Measurements from ENCODE around the gene ZNF746. TPM values are rescaled to one million over a fixed set of nuclear protein-coding genes. Genes with fewer than 3 reads are reported as not detected.

The ZNF746 gene
- total and polyA plus RNA-seq, 10 of the 15 experiments (the other 5 are each of a cell fraction or from before 2014, with no cell fraction given) = 1.2 to 19.0 (median 6.3) TPM

GRCh38 chr7:149495785-149496641 is 1.6 kb downstream of the ZNF746 start:
- intact Hi-C loops (cut with micrococcal nuclease; ENCODE audit: unreplicated experiment) = loop anchor here (2.0 to 5.0 kb wide), 5 partner anchors 35 to 184 kb away; partner anchors contain the start of gene ZNF777
- peaks cover 14% of the 10 kb centered on the region for H3K4me1 ChIP-seq (ENCODE audit: control insufficient read depth, insufficient read depth, low read length)
- H3K36me3 ChIP-seq (ENCODE audit: control insufficient read depth in 2 of 2, insufficient read depth in 2 of 2, low read length in 1 of 2) = peaks cover 4 to 11% of the 10 kb centered on the region in 2 experiments; a peak in 3 of 4 replicates
- WGBS (ENCODE audit: insufficient coverage, insufficient replicate concordance, low lambda C conversion rate, missing lambda C conversion rate) = 79% methylated on average over 12 of the region's 13 CpGs
- ATAC-seq (no peak), DNase-seq (ENCODE audit: low read depth, low spot score) (no peak), FAIRE-seq (no peak)
- H3K27me3 ChIP-seq (replicated peaks in 1 of 2; ENCODE audit: control insufficient read depth in 2 of 2, insufficient read depth in 2 of 2, low read length in 1 of 2) = no peaks in the 10 kb centered on the region
- H3K4me2 ChIP-seq (ENCODE audit: control insufficient read depth, insufficient read depth) = peak overlapping the region; percentile 54
- RAD21 ChIA-PET (ENCODE audit: unreplicated experiment) = interaction anchor here (0.7 to 1.3 kb wide), 3 partner anchors 38 to 167 kb away, joined by 3 to 4 read pairs (median 3); no protein-coding TSS in a partner anchor
- H3K27ac ChIP-seq (ENCODE audit: control insufficient read depth, insufficient read depth) = no peak overlapping the region
- H3K4me3 ChIP-seq = peak overlapping the region; percentile 87
- POLR2A ChIA-PET = interaction anchor here (0.8 kb wide), 1 partner anchor 103 kb away, joined by 3 read pairs; no protein-coding TSS in a partner anchor
- peaks cover 26% of the 10 kb centered on the region for H3K79me2 ChIP-seq (ENCODE audit: control insufficient read depth, insufficient read depth, low read length)
- no peaks in the 10 kb centered on the region for H4K20me1 ChIP-seq (ENCODE audit: control insufficient read depth, insufficient read depth)
- SMC1A ChIA-PET (ENCODE audit: uncharacterized antibody, unreplicated experiment) = interaction anchor here (0.8 to 2.2 kb wide), 8 partner anchors 13 to 301 kb away, joined by 3 to 15 read pairs (median 4); partner anchors contain the start of gene ZNF282
- CTCF ChIA-PET = interaction anchor here (0.6 to 1.4 kb wide), 9 partner anchors 28 to 211 kb away, joined by 3 to 5 read pairs (median 3); no protein-coding TSS in a partner anchor
- BruUV-seq (replicated peaks) = no TSS peak
- no peak for TF ChIP-seq EP300 (IDR thresholded peaks at IDR 0.05; ENCODE audit: borderline replicate concordance in 1 of 2, control insufficient read depth in 1 of 2, low read depth in 2 of 2, low read length in 2 of 2)
- TF ChIP-seq, protein P1, sequence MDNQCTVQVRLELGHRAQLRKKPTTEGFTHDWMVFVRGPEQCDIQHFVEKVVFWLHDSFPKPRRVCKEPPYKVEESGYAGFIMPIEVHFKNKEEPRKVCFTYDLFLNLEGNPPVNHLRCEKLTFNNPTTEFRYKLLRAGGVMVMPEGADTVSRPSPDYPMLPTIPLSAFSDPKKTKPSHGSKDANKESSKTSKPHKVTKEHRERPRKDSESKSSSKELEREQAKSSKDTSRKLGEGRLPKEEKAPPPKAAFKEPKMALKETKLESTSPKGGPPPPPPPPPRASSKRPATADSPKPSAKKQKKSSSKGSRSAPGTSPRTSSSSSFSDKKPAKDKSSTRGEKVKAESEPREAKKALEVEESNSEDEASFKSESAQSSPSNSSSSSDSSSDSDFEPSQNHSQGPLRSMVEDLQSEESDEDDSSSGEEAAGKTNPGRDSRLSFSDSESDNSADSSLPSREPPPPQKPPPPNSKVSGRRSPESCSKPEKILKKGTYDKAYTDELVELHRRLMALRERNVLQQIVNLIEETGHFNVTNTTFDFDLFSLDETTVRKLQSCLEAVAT (IDR thresholded peaks at IDR 0.05) = no peak
- TF ChIP-seq ZBTB33 (IDR thresholded peaks at IDR 0.05) = no peak
- no peak for TF ChIP-seq REST (IDR thresholded peaks at IDR 0.05; ENCODE audit: low read depth, low read length)
- TF ChIP-seq HDAC2 (IDR thresholded peaks at IDR 0.05) = no peak
- TF ChIP-seq SUZ12 (IDR thresholded peaks at IDR 0.05; ENCODE audit: unreplicated experiment) = no peak
- TF ChIP-seq RAD51 (IDR thresholded peaks at IDR 0.05) = peak; percentile 49; the same call in 1 of the 2 replicates
- no peak for TF ChIP-seq USF2 (IDR thresholded peaks at IDR 0.05; ENCODE audit: borderline replicate concordance, low read depth, low read length)
- TF ChIP-seq MYC (IDR thresholded peaks at IDR 0.05; ENCODE audit: insufficient read depth, insufficient read length, insufficient replicate concordance, low read length, severe bottlenecking) = no peak
- no peaks in the 10 kb centered on the region for H3K9me3 ChIP-seq (replicated peaks; ENCODE audit: control insufficient read depth, insufficient read depth, low read length)
- no peak overlapping the region for H2AFZ ChIP-seq (ENCODE audit: control insufficient read depth, low read depth, low read length)
- in situ Hi-C loops (cut with MboI) = no loop called here
- peak overlapping the region; percentile 89 for H3K9ac ChIP-seq (ENCODE audit: control insufficient read depth, insufficient read depth, low read length)
